HG03457 (cell line): Measurements from ENCODE around the gene SAMD13.

ENCODE experiments used
- ATAC-seq: cut with Tn5 transposase; IDR thresholded peaks from one replicate; pipeline ENCODE4 v1.9.1; 2021; ENCODE audit warnings: moderate number of reproducible peaks; ENCODE audit not compliant: unreplicated experiment

The SAMD13 gene

GRCh38 chr1:84370266-84370665 is 68.8 kb downstream of the SAMD13 start:
- ATAC-seq = no peak

- ATAC-seq = no peak
Measured at GRCh38 chr1:84370831-84371394, 69.4 kb downstream of the SAMD13 start.

GRCh38 chr1:84373436-84374141 is 72.1 kb downstream of the SAMD13 start:
- no peak for ATAC-seq

- ATAC-seq = no peak
Measured at GRCh38 chr1:84374991-84375696, 73.6 kb downstream of the SAMD13 start.

- no peak for ATAC-seq
Measured at GRCh38 chr1:84376000-84376910, 74.7 kb downstream of the SAMD13 start.

GRCh38 chr1:84377480-84378095 is 76.1 kb downstream of the SAMD13 start:
- no peak for ATAC-seq

- ATAC-seq = no peak
Measured at GRCh38 chr1:84379138-84379916, 77.8 kb downstream of the SAMD13 start.

- no peak for ATAC-seq
Measured at GRCh38 chr1:84379917-84380180, 78.3 kb downstream of the SAMD13 start.

GRCh38 chr1:84382127-84382526 is 80.6 kb downstream of the SAMD13 start:
- no peak for ATAC-seq

- no peak for ATAC-seq
Measured at GRCh38 chr1:84385347-84385746, 83.8 kb downstream of the SAMD13 start.

- ATAC-seq = no peak
Measured at GRCh38 chr1:84386716-84387479, 85.4 kb downstream of the SAMD13 start.

GRCh38 chr1:84387480-84388163 is 86.1 kb downstream of the SAMD13 start:
- no peak for ATAC-seq

GRCh38 chr1:84390226-84390625 is 88.7 kb downstream of the SAMD13 start:
- no peak for ATAC-seq

- no peak for ATAC-seq
Measured at GRCh38 chr1:84398175-84399155, 97.0 kb downstream of the SAMD13 start, which contains the start of gene DNASE2B. TSS of gene DNASE2B (plus strand) at chr1:84398484. CDS start at chr1:84398565, 81 bp downstream.
